Dermis microvascular lymphatic vessel endothelial cell (primary cell): ENCODE measurements around the gene SLC20A1. TPM values are rescaled to one million over a fixed set of nuclear protein-coding genes. Genes with fewer than 3 reads are reported as not detected.
A peak's percentile ranks its signal among the peaks of the same experiment; 100 is the strongest.

Experiments
- DNase-seq, 2 donors: peaks; one replicate each; pipeline versions ENCODE4 v3.0.0 to v3.0.0-alpha.2; 2010; ENCODE audit warnings: low read depth in 2 of 2
- total RNA-seq: library from RNA; depleted of rRNA; stranded (reverse); fragments of >200 nt; gene quantifications from 2 replicates; pipeline ENCODE4 v1.2.1, GENCODE V29; 2014

SLC20A1 gene
- total RNA-seq, 1 donor from 2014 or later: 20.7 TPM

- DNase-seq: no peak
These were observed 36.4 kb downstream of the SLC20A1 start for GRCh38 chr2:112682101-112682500.

- peak in 1 of 2 donors; percentile 33 for DNase-seq
These were observed 38.0 kb downstream of the SLC20A1 start for GRCh38 chr2:112683550-112684414.

- DNase-seq: no peak
These were observed 38.7 kb downstream of the SLC20A1 start for GRCh38 chr2:112684415-112684775.

GRCh38 chr2:112685271-112685884 is 39.6 kb downstream of the SLC20A1 start:
- DNase-seq: no peak

GRCh38 chr2:112686348-112687217 is 40.8 kb downstream of the SLC20A1 start:
- no peak for DNase-seq

- no peak for DNase-seq
These were observed 41.8 kb downstream of the SLC20A1 start for GRCh38 chr2:112687522-112687921.

GRCh38 chr2:112688086-112688880 is 42.5 kb downstream of the SLC20A1 start:
- DNase-seq: peak in 1 of 2 donors; percentile 44

GRCh38 chr2:112690853-112691401 is 45.2 kb downstream of the SLC20A1 start:
- peak; percentile 33 to 69 for DNase-seq

- no peak for DNase-seq
These were observed 46.1 kb downstream of the SLC20A1 start for GRCh38 chr2:112691881-112692281.

GRCh38 chr2:112692495-112692911 is 46.8 kb downstream of the SLC20A1 start:
- DNase-seq: peak in 1 of 2 donors; percentile 71

- no peak for DNase-seq
These were observed 47.2 kb downstream of the SLC20A1 start for GRCh38 chr2:112692918-112693317.

GRCh38 chr2:112693596-112693995 is 47.9 kb downstream of the SLC20A1 start:
- DNase-seq: no peak

- DNase-seq: no peak
These were observed 48.4 kb downstream of the SLC20A1 start for GRCh38 chr2:112694182-112694581.

GRCh38 chr2:112698834-112699515 is 53.2 kb downstream of the SLC20A1 start:
- DNase-seq: no peak

- DNase-seq: no peak
These were observed 54.4 kb downstream of the SLC20A1 start for GRCh38 chr2:112699984-112700667.

GRCh38 chr2:112701052-112701451 is 55.3 kb downstream of the SLC20A1 start:
- no peak for DNase-seq

- no peak for DNase-seq
These were observed 57.9 kb downstream of the SLC20A1 start for GRCh38 chr2:112703684-112704083.

GRCh38 chr2:112705575-112705974 is 59.8 kb downstream of the SLC20A1 start:
- no peak for DNase-seq

- DNase-seq: no peak
These were observed 60.5 kb downstream of the SLC20A1 start for GRCh38 chr2:112706170-112706664.
